NT2/D1 (cell line): ENCODE data around the gene NXPH1.

Experiments used
- YY1 ChIP-seq: IDR thresholded peaks from 2 replicates; pipeline ENCODE4 v1.6.1; 2011; ENCODE audit not compliant: insufficient read length, insufficient read depth
- ZNF274 ChIP-seq: IDR thresholded peaks from 2 replicates; pipeline ENCODE4 v1.6.1; 2011; ENCODE audit warnings: mild to moderate bottlenecking, low read depth, low read length

- TF ChIP-seq YY1 (no peak), ZNF274 (no peak)
Measured at GRCh38 chr7:8387551-8388256, 45.7 kb upstream of the NXPH1 start.
